Lower leg skin (tissue), 4 donors: ENCODE measurements around the gene MEF2C. TPM values are rescaled to one million over a fixed set of nuclear protein-coding genes. Genes with fewer than 3 reads are reported as not detected.

Experiments used
- DNase-seq, 2 donors: peaks; one replicate each; pipeline ENCODE4 v3.0.0-alpha.2; 2019; ENCODE audit warnings: low spot score in 2 of 2
- H3K4me3 ChIP-seq: fragments of 200-600 bp; sonication (generic); 2 replicates; pipeline ENCODE4 v1.5.1; 2017; ENCODE audit warnings: mild to moderate bottlenecking, low read depth; ENCODE audit not compliant: poor library complexity, severe bottlenecking
- CTCF ChIP-seq, 3 donors: fragments of 450-650 bp; IDR thresholded peaks; one replicate each; pipeline ENCODE4 v1.5.1; 2016; ENCODE audit warnings: antibody characterized with exemption in 3 of 3, mild to moderate bottlenecking in 3 of 3, moderate library complexity in 2 of 3
- POLR2A ChIP-seq, 2 donors: fragments of 450-650 bp; IDR thresholded peaks; one replicate each; pipeline ENCODE4 v1.6.1; 2016 to 2017; ENCODE audit warnings: antibody characterized with exemption in 2 of 2, mild to moderate bottlenecking in 1 of 2, moderate library complexity in 1 of 2
- WGBS, 2 donors: methylation state at CpG; one replicate each; pipeline ENCODE4 v1.1.5; 2018; 5-methylcytosine and 5-hydroxymethylcytosine counted together
- intact Hi-C: fragments of 100-400 bp; cut with DNase I; formaldehyde crosslinking; loops from one replicate; pipeline ENCODE4 v1.15.0; 2023; ENCODE audit warnings: low total_unique reads
- total RNA-seq, 4 donors: library from RNA; depleted of rRNA; stranded (reverse); fragments of >200 nt; gene quantifications; one replicate each; pipeline ENCODE4 v1.1.0, GENCODE V29; 2016

MEF2C gene
- total RNA-seq, 4 donors from 2014 or later: 2.4 to 15.5 (median 8.1) TPM

DNA sequence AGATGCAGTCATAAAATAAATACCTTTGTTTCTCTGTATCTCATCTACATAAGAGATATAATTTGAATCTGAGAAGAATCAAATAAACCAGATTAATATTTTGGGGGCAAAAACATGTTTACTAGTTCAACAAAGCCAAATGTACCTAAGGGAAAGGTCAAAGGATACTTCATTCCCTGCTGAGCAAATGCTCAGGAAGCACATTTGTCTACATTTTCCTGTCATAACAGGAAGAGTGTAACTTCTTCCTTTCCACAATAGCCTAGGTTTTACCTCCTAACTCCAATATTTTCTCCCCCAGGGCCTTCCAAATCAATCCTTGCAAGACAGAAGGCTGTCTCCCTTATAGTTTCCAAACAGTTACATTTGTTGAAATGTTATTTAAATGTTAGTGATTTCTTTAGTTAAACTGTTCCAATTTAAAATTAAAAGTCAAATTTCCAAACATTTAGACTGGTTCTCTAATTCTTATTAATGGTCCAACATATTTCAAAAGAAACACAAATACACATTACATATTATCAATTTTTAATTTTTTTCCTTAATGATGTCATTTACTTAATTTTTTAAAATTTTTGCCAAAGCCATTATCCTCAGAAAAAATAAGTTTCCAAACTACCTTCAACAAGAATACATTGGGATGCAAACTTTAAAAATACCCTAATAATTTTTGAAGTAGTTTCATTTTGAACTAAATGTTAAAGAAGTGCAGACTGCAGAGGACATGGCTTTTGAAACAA lies 67.8 kb downstream of the MEF2C start:
- H3K4me3 ChIP-seq: no peak overlapping the region
- TF ChIP-seq POLR2A (IDR thresholded peaks at IDR 0.05): no peak
- TF ChIP-seq CTCF (IDR thresholded peaks at IDR 0.05): no peak
- DNase-seq: no peak
- intact Hi-C loops: no loop called here

GRCh38 chr5:88813805-88814575 lies 69.0 kb downstream of the MEF2C start:
- no peak overlapping the region for H3K4me3 ChIP-seq
- TF ChIP-seq POLR2A (IDR thresholded peaks at IDR 0.05): no peak
- TF ChIP-seq CTCF (IDR thresholded peaks at IDR 0.05): no peak
- intact Hi-C loops: no loop called here
- 82 to 84% methylated on average over 17 of the region's 17 CpGs for WGBS, 2 donors
- no peak for DNase-seq

DNA sequence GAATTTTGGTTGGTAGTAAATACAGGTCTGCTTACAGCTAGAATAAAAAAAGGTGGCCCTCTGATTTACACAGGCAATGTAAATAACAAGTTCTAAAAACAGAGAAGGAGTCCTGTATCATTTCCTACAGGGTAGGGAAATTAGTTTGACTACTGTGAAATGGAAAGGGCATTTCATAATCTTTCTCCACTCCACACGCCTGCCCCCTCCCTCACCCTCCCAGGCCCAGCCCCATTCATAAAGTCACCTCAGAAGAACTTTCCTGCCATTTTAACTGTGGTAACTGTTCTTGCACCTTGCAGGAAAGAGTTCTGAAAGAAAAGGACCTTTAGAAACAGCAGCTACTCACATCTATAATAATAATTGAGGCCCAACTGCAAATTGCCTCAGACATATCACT lies 69.7 kb downstream of the MEF2C start:
- H3K4me3 ChIP-seq: no peak overlapping the region
- TF ChIP-seq CTCF (IDR thresholded peaks at IDR 0.05): no peak
- TF ChIP-seq POLR2A (IDR thresholded peaks at IDR 0.05): no peak
- WGBS, 2 donors: 55 to 70% methylated on average over 1 of the region's 1 CpG
- intact Hi-C loops: no loop called here
- DNase-seq: no peak

DNA sequence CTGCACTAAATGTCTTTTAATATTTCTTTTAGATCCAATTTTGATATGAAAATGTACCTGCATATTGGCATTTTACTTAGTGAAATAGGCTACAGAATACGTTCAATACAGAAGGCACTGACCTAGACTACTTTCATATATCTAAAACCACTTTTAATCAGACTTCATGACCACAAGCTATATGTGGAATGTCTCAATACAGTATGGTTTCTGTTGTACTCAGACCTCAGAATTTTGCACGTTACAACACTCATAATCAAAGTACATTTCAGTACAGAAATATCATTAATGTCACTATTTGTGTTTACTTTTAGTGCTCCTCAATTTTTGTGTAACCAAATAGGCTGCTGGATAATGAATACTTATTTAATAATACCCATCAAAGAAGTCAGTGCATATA lies 74.8 kb downstream of the MEF2C start:
- H3K4me3 ChIP-seq: no peak overlapping the region
- WGBS, 2 donors: 83 to 87% methylated on average over 2 of the region's 2 CpGs
- DNase-seq: no peak
- TF ChIP-seq POLR2A (IDR thresholded peaks at IDR 0.05) (no peak), CTCF (IDR thresholded peaks at IDR 0.05) (no peak)
- intact Hi-C loops: no loop called here

- no peak for DNase-seq
- TF ChIP-seq CTCF (IDR thresholded peaks at IDR 0.05) (no peak), POLR2A (IDR thresholded peaks at IDR 0.05) (no peak)
- H3K4me3 ChIP-seq: no peak overlapping the region
- intact Hi-C loops: no loop called here
- WGBS, 2 donors: 91 to 92% methylated on average over 8 of the region's 8 CpGs
Observed at GRCh38 chr5:88807327-88807726, 75.7 kb downstream of the MEF2C start.
